Transverse colon (tissue), 4 donors: ENCODE measurements around the gene NDUFS6.

Experiments
- EP300 ChIP-seq: sonication (generic); formaldehyde crosslinking; IDR thresholded peaks from one replicate; pipeline ENCODE4 v1.6.1; 2017; ENCODE audit warnings: antibody characterized with exemption, low read depth
- POLR2A ChIP-seq: fragments of 450-650 bp; IDR thresholded peaks from one replicate; pipeline ENCODE4 v1.6.1; 2016; ENCODE audit warnings: antibody characterized with exemption, mild to moderate bottlenecking, moderate library complexity
- POLR2AphosphoS5 ChIP-seq, 3 donors: sonication (generic); formaldehyde crosslinking; IDR thresholded peaks; one replicate each; pipeline ENCODE4 v1.6.1; 2016; ENCODE audit warnings: antibody characterized with exemption in 3 of 3
- TF ChIP-seq, protein P1 (sequence below), 5 experiments: fragments of 200-600 bp in 3 of 5; fragments of 450-650 bp in 2 of 5; sonication (generic) in 3 of 5; IDR thresholded peaks; 1 replicate in 2 of 5; 2 replicates in 3 of 5; pipeline ENCODE4 v1.5.1; 2016 to 2017; ENCODE audit warnings: antibody characterized with exemption in 5 of 5, inconsistent platforms in 3 of 5, mild to moderate bottlenecking in 2 of 5, moderate library complexity in 1 of 5

DNA sequence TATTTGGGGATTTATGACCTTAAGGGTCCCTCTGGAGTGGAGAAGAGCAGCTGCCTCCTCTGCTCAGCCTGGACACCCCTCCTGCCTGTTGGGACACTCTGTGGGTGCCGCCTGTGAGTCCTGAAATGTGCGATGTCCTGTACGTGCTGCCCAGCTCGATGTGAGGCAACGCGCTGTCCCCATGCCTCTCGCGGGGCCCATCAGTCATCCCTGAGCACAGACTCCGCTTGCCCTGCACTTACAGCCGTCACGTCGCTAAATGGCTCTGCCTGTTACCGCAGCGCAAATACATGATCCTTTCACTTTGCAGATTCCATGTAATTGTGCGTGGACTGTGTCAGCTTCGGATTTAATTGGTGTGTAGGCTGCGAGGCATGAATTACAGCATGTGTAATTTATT lies 54.4 kb downstream of the NDUFS6 start:
- TF ChIP-seq POLR2AphosphoS5 (IDR thresholded peaks at IDR 0.05) (no peak), POLR2A (no peak), EP300 (no peak)
- TF ChIP-seq, protein P1, sequence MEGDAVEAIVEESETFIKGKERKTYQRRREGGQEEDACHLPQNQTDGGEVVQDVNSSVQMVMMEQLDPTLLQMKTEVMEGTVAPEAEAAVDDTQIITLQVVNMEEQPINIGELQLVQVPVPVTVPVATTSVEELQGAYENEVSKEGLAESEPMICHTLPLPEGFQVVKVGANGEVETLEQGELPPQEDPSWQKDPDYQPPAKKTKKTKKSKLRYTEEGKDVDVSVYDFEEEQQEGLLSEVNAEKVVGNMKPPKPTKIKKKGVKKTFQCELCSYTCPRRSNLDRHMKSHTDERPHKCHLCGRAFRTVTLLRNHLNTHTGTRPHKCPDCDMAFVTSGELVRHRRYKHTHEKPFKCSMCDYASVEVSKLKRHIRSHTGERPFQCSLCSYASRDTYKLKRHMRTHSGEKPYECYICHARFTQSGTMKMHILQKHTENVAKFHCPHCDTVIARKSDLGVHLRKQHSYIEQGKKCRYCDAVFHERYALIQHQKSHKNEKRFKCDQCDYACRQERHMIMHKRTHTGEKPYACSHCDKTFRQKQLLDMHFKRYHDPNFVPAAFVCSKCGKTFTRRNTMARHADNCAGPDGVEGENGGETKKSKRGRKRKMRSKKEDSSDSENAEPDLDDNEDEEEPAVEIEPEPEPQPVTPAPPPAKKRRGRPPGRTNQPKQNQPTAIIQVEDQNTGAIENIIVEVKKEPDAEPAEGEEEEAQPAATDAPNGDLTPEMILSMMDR (IDR thresholded peaks at IDR 0.05): no peak
